Effector CD8-positive, alpha-beta T cell (primary cell): ENCODE data around the gene RNF151.
"Not testable (repeated sequence)": the region's sequence is repeated elsewhere in the genome, so short reads cannot be mapped to it uniquely, and the experiment has no call there.

Source experiments
- DNase-seq: peaks from one replicate; lab custom pipeline; 2025; lab: John Stamatoyannopoulos, UW

Gene RNF151

GRCh38 chr16:2007081-2007836, 40.6 kb downstream of the RNF151 start:
- DNase-seq = no peak

GRCh38 chr16:2008009-2008526, 41.4 kb downstream of the RNF151 start:
- DNase-seq = no peak

GRCh38 chr16:2008631-2009163, 42.0 kb downstream of the RNF151 start:
- peak; percentile 21 for DNase-seq

- DNase-seq = no peak
These were observed 42.6 kb downstream of the RNF151 start for GRCh38 chr16:2009164-2009711.

GRCh38 chr16:2009791-2010510, 43.3 kb downstream of the RNF151 start, which contains the start of gene ZNF598:
TSS of gene ZNF598 (minus strand) at chr16:2009821.
- peak; percentile 57 for DNase-seq

- not testable (repeated sequence) for DNase-seq
These were observed 45.1 kb downstream of the RNF151 start for GRCh38 chr16:2011726-2012125.

GRCh38 chr16:2013527-2013926, 46.9 kb downstream of the RNF151 start:
- DNase-seq = no peak

- no peak for DNase-seq
These were observed 48.7 kb downstream of the RNF151 start for GRCh38 chr16:2015117-2015946.

- no peak for DNase-seq
These were observed 49.2 kb downstream of the RNF151 start for GRCh38 chr16:2015947-2016208.

GRCh38 chr16:2016407-2016922, 49.8 kb downstream of the RNF151 start:
- DNase-seq = no peak
